H9 (cell line): Measurements from ENCODE around the gene PARD6B. TPM values are rescaled to one million over a fixed set of nuclear protein-coding genes. Genes with fewer than 3 reads are reported as not detected.
"Not testable (repeated sequence)": the region's sequence is repeated elsewhere in the genome, so short reads cannot be mapped to it uniquely, and the experiment has no call there.

Experiments used
- DNase-seq: peaks from one replicate; pipeline ENCODE4 v3.0.0-alpha.2; 2017
- H2AFZ ChIP-seq: one replicate; pipeline ENCODE4 v1.6.1; 2013; ENCODE audit warnings: mild to moderate bottlenecking, low read length, control low read depth, moderate library complexity
- H2AK5ac ChIP-seq: 2 replicates; pipeline ENCODE4 v1.6.1; 2013; ENCODE audit warnings: low read length, control low read depth, mixed read lengths; ENCODE audit not compliant: insufficient read length
- H2BK120ac ChIP-seq: one replicate; pipeline ENCODE4 v1.6.1; 2013; ENCODE audit warnings: low read depth, mild to moderate bottlenecking, low read length, control low read depth, inconsistent platforms; ENCODE audit not compliant: poor library complexity, severe bottlenecking
- H2BK12ac ChIP-seq: 2 replicates; pipeline ENCODE4 v1.6.1; 2013; ENCODE audit warnings: low read length, control low read depth, mixed read lengths, low read depth; ENCODE audit not compliant: insufficient read length
- H2BK15ac ChIP-seq: 2 replicates; pipeline ENCODE4 v1.6.1; 2013; ENCODE audit warnings: low read depth, low read length, control low read depth
- H2BK20ac ChIP-seq: one replicate; pipeline ENCODE4 v1.6.1; 2013; ENCODE audit warnings: low read depth, mild to moderate bottlenecking, low read length, control low read depth, inconsistent platforms; ENCODE audit not compliant: poor library complexity, severe bottlenecking
- H2BK5ac ChIP-seq: 2 replicates; pipeline ENCODE4 v1.6.1; 2013; ENCODE audit warnings: low read length, control low read depth, mixed read lengths; ENCODE audit not compliant: insufficient read length
- H3K14ac ChIP-seq: 2 replicates; pipeline ENCODE4 v1.6.1; 2013; ENCODE audit warnings: low read length, control low read depth; ENCODE audit not compliant: insufficient read depth
- H3K18ac ChIP-seq: 2 replicates; pipeline ENCODE4 v1.6.1; 2013; ENCODE audit warnings: low read depth, mild to moderate bottlenecking, mixed read lengths, low read length, control low read depth; ENCODE audit not compliant: insufficient read length
- H3K23ac ChIP-seq: 2 replicates; pipeline ENCODE4 v1.6.1; 2013; ENCODE audit warnings: low read length, control low read depth, mixed read lengths, low read depth; ENCODE audit not compliant: insufficient read length
- H3K23me2 ChIP-seq: 2 replicates; pipeline ENCODE4 v1.6.1; 2013; ENCODE audit warnings: low read depth, mild to moderate bottlenecking, mixed read lengths, low read length, control low read depth; ENCODE audit not compliant: insufficient read length, poor library complexity, severe bottlenecking
- H3K27ac ChIP-seq: 2 replicates; pipeline ENCODE4 v1.5.1; 2013; ENCODE audit warnings: low read length, control low read depth, mixed read lengths, low read depth; ENCODE audit not compliant: insufficient read length
- H3K27me3 ChIP-seq: 2 replicates; pipeline ENCODE4 v1.6.1; 2013; ENCODE audit warnings: low read length, control low read depth, inconsistent platforms; ENCODE audit not compliant: insufficient read depth
- H3K4ac ChIP-seq: 2 replicates; pipeline ENCODE4 v1.6.1; 2013; ENCODE audit warnings: low read depth, mild to moderate bottlenecking, control low read depth, inconsistent platforms, low read length, moderate library complexity
- H3K4me1 ChIP-seq: 2 replicates; pipeline ENCODE4 v1.6.1; 2013; ENCODE audit warnings: low read length, control low read depth, inconsistent platforms; ENCODE audit not compliant: insufficient read depth
- H3K4me2 ChIP-seq: 2 replicates; pipeline ENCODE4 v1.6.1; 2013; ENCODE audit warnings: low read length, control low read depth, mixed read lengths; ENCODE audit not compliant: insufficient read length, insufficient read depth
- H3K56ac ChIP-seq: 2 replicates; pipeline ENCODE4 v1.6.1; 2013; ENCODE audit warnings: low read depth, mild to moderate bottlenecking, mixed read lengths, low read length, control low read depth; ENCODE audit not compliant: insufficient read length
- H3K79me1 ChIP-seq: 2 replicates; pipeline ENCODE4 v1.6.1; 2013; ENCODE audit warnings: low read depth, mild to moderate bottlenecking, moderate library complexity, low read length, control low read depth, inconsistent platforms; ENCODE audit not compliant: insufficient read depth, poor library complexity, severe bottlenecking
- H3K79me2 ChIP-seq: 2 replicates; pipeline ENCODE4 v1.6.1; 2013; ENCODE audit warnings: low read length, control low read depth, inconsistent platforms; ENCODE audit not compliant: insufficient read depth
- H3K9ac ChIP-seq: 2 replicates; pipeline ENCODE4 v1.6.1; 2013; ENCODE audit warnings: low read length, control low read depth, mixed read lengths; ENCODE audit not compliant: insufficient read length; ENCODE audit errors: extremely low read depth
- H3K9me3 ChIP-seq: one replicate; pipeline ENCODE4 v1.6.1; 2013; ENCODE audit warnings: low read depth, low read length, inconsistent platforms; ENCODE audit not compliant: control insufficient read depth
- H3T11ph ChIP-seq: one replicate; pipeline ENCODE4 v1.6.1; 2013; ENCODE audit warnings: mild to moderate bottlenecking, low read length, control low read depth, inconsistent platforms
- H4K20me1 ChIP-seq: one replicate; pipeline ENCODE4 v1.6.1; 2013; ENCODE audit not compliant: control insufficient read depth, insufficient read length, insufficient read depth
- H4K5ac ChIP-seq: 2 replicates; pipeline ENCODE4 v1.6.1; 2013; ENCODE audit warnings: low read depth, mild to moderate bottlenecking, mixed read lengths, low read length, control low read depth; ENCODE audit not compliant: insufficient read length
- H4K8ac ChIP-seq: replicated peaks from 2 replicates; pipeline ENCODE4 v1.6.1; 2013; ENCODE audit warnings: low read length, control low read depth, mixed read lengths, low read depth; ENCODE audit not compliant: insufficient read length
- H4K91ac ChIP-seq: 2 replicates; pipeline ENCODE4 v1.6.1; 2013; ENCODE audit warnings: low read depth, mild to moderate bottlenecking, moderate library complexity, mixed read lengths, low read length, control low read depth; ENCODE audit not compliant: insufficient read length
- H3K27ac Mint-ChIP-seq, 3 experiments: 2 replicates in 2 of 3; 3 replicates in 1 of 3; pipeline ENCODE4 v1.8.0; 2020 to 2021; ENCODE audit warnings: mixed read lengths in 3 of 3, mild to moderate bottlenecking in 1 of 3, moderate library complexity in 1 of 3
- H3K27me3 Mint-ChIP-seq: 2 replicates; pipeline ENCODE4 v1.8.0; 2021; ENCODE audit warnings: low read depth, mild to moderate bottlenecking, moderate library complexity, mixed read lengths
- H3K36me3 Mint-ChIP-seq, 3 experiments: 2 replicates in 2 of 3; 3 replicates in 1 of 3; pipeline ENCODE4 v1.8.0; 2020 to 2021; ENCODE audit warnings: low read depth in 3 of 3, mixed read lengths in 3 of 3; ENCODE audit not compliant: insufficient read depth in 1 of 3
- H3K4me1 Mint-ChIP-seq, 2 experiments: 2 replicates each; pipeline ENCODE4 v1.8.0; 2020; ENCODE audit warnings: mixed read lengths in 2 of 2
- H3K4me3 Mint-ChIP-seq, 2 experiments: 2 replicates in 1 of 2; 3 replicates in 1 of 2; pipeline ENCODE4 v1.8.0; 2020 to 2021; ENCODE audit warnings: mild to moderate bottlenecking in 2 of 2, mixed read lengths in 2 of 2, moderate library complexity in 1 of 2
- H3K9me3 Mint-ChIP-seq, 2 experiments: 2 replicates in 1 of 2; 3 replicates in 1 of 2; pipeline ENCODE4 v1.8.0; 2020; ENCODE audit warnings: mild to moderate bottlenecking in 2 of 2, mixed read lengths in 2 of 2, moderate library complexity in 1 of 2
- WGBS: extraction: QIAGEN DNeasy Blood & Tissue Kit; methylation state at CpG from one replicate; pipeline ENCODE4 v1.1.7; 2013; ENCODE audit warnings: missing lambda C conversion rate, low lambda C conversion rate, mixed read lengths; ENCODE audit not compliant: insufficient read length; ENCODE audit errors: extremely low coverage; 5-methylcytosine and 5-hydroxymethylcytosine counted together
- total RNA-seq: library from RNA; stranded (reverse); gene quantifications from 2 replicates; pipeline ENCODE4 v1.2.1, GENCODE V29; 2021

The PARD6B gene
- total RNA-seq, 1 experiment from 2014 or later: 27.4 TPM

GRCh38 chr20:50765251-50765650 lies 33.9 kb downstream of the PARD6B start:
- H3K9me3 Mint-ChIP-seq, H4K91ac ChIP-seq, H3K27me3 Mint-ChIP-seq, H3K27ac ChIP-seq, H3K4me2 ChIP-seq, H3K23me2 ChIP-seq, H4K8ac ChIP-seq, H3K23ac ChIP-seq, H3T11ph ChIP-seq, H3K27ac Mint-ChIP-seq, H3K9me3 ChIP-seq, H2BK12ac ChIP-seq, H3K14ac ChIP-seq, H3K79me1 ChIP-seq, H2BK5ac ChIP-seq, H3K79me2 ChIP-seq, DNase-seq, H4K5ac ChIP-seq, H3K9ac ChIP-seq, H3K27me3 ChIP-seq, H3K4me1 ChIP-seq, H3K18ac ChIP-seq, H2AFZ ChIP-seq, H3K4ac ChIP-seq, H2AK5ac ChIP-seq, H2BK20ac ChIP-seq, H2BK15ac ChIP-seq, H4K20me1 ChIP-seq, H3K36me3 Mint-ChIP-seq, H3K4me3 Mint-ChIP-seq, H2BK120ac ChIP-seq, H3K56ac ChIP-seq: not testable (repeated sequence)
- H3K4me1 Mint-ChIP-seq: peaks cover 25 to 37% of the 10 kb centered on the region in 2 experiments
- WGBS: no CpG with 5 or more reads among the region's 10 CpGs
